ENCODE data around the gene HCFC1R1.

HCFC1R1 gene

GRCh38 chr16:2985462-2985861 lies 38.3 kb downstream of the HCFC1R1 start:
- CTCF ChIA-PET = interaction anchor here (0.6 kb wide), 1 partner anchor 22 kb away, joined by 6 read pairs; no protein-coding TSS in a partner anchor
- TF ChIP-seq CTCF (conservative IDR thresholded peaks at IDR 0.05; ENCODE audit: low read depth) = no peak
- H3K27ac ChIP-seq = peak overlapping the region; percentile 21; the same call in 1 of the 2 replicates

GRCh38 chr16:2983706-2984136 lies 40.0 kb downstream of the HCFC1R1 start:
- H3K27ac ChIP-seq = peak overlapping the region; percentile 66
- TF ChIP-seq CTCF (conservative IDR thresholded peaks at IDR 0.05; ENCODE audit: low read depth) = peak; percentile 96
- peak; percentile 89 for DNase-seq (ENCODE audit: low spot score)
- ChIA-PET POLR2A (ENCODE audit: low non-redundant PET) (no interaction called here), CTCF (interaction anchor here (1.1 to 1.8 kb wide), 2 partner anchors 11 to 35 kb away, joined by 3 to 8 read pairs; no protein-coding TSS in a partner anchor)

More at GRCh38 chr16:2985462-2985861, 38.3 kb downstream of the HCFC1R1 start:
- POLR2A ChIA-PET (ENCODE audit: low non-redundant PET) = no interaction called here
- DNase-seq (ENCODE audit: low spot score) = no peak

- H3K27ac ChIP-seq = peak overlapping the region; percentile 66
- DNase-seq (ENCODE audit: low spot score) = no peak
- TF ChIP-seq CTCF (conservative IDR thresholded peaks at IDR 0.05; ENCODE audit: low read depth) = no peak
- CTCF ChIA-PET = interaction anchor here (0.6 to 1.8 kb wide), 3 partner anchors 10 to 1184 kb away, joined by 3 to 8 read pairs (median 4); no protein-coding TSS in a partner anchor
- POLR2A ChIA-PET (ENCODE audit: low non-redundant PET) = interaction anchor here (0.7 kb wide), 2 partner anchors 40 to 714 kb away, joined by 5 to 6 read pairs; no protein-coding TSS in a partner anchor
Observed at GRCh38 chr16:2982402-2982801, 41.3 kb downstream of the HCFC1R1 start.

- DNase-seq (ENCODE audit: low spot score) = no peak
- ChIA-PET CTCF (interaction anchor here (0.6 to 1.0 kb wide), 2 partner anchors 11 to 1185 kb away, joined by 3 read pairs; no protein-coding TSS in a partner anchor), POLR2A (ENCODE audit: low non-redundant PET) (no interaction called here)
- H3K27ac ChIP-seq = peak overlapping the region; percentile 84
- no peak for TF ChIP-seq CTCF (conservative IDR thresholded peaks at IDR 0.05; ENCODE audit: low read depth)
Observed at GRCh38 chr16:2981899-2982250, 41.9 kb downstream of the HCFC1R1 start.

GRCh38 chr16:2981177-2981898 lies 42.4 kb downstream of the HCFC1R1 start:
- no peak for TF ChIP-seq CTCF (conservative IDR thresholded peaks at IDR 0.05; ENCODE audit: low read depth)
- POLR2A ChIA-PET (ENCODE audit: low non-redundant PET) = interaction anchor here (0.5 to 1.5 kb wide), 4 partner anchors 11 to 59 kb away, joined by 3 to 7 read pairs (median 3); partner anchors contain the start of gene PAQR4
- CTCF ChIA-PET = interaction anchor here (0.7 to 1.0 kb wide), 3 partner anchors 9 to 65 kb away, joined by 3 to 8 read pairs (median 3); partner anchors contain the start of gene MMP25
- H3K27ac ChIP-seq = peak overlapping the region; percentile 84
- DNase-seq (ENCODE audit: low spot score) = no peak

Measured in RWPE1 (cell line).